Neural cell (in vitro differentiated cells): ENCODE measurements around the gene PDE4D. TPM values are rescaled to one million over a fixed set of nuclear protein-coding genes. Genes with fewer than 3 reads are reported as not detected.

Experiments
- H2AFZ ChIP-seq: fragments of 200-600, 300-800 bp; sonication (generic), shearing (Covaris generic); 2 replicates; pipeline ENCODE4 v1.6.0; 2014; ENCODE audit warnings: low read depth, mild to moderate bottlenecking, antibody characterized with exemption, low read length, moderate library complexity
- H3F3A ChIP-seq: fragments of 200-600 bp; shearing (Covaris generic); 2 replicates; pipeline ENCODE4 v1.6.1; 2016; ENCODE audit warnings: mild to moderate bottlenecking, moderate library complexity, mixed read lengths, antibody characterized with exemption, low read length; ENCODE audit not compliant: insufficient read depth, poor library complexity, severe bottlenecking
- H3K27ac ChIP-seq: fragments of 200-600, 300-800 bp; sonication (generic), shearing (Covaris generic); 2 replicates; pipeline ENCODE4 v1.5.1; 2014; ENCODE audit warnings: mild to moderate bottlenecking, low read length, moderate library complexity
- H3K27me3 ChIP-seq: fragments of 300-800, 200-600 bp; sonication (generic), shearing (Covaris generic); 2 replicates; pipeline ENCODE4 v1.6.0; 2014; ENCODE audit warnings: mild to moderate bottlenecking, low read depth, low read length, moderate library complexity; ENCODE audit not compliant: insufficient read depth
- H3K36me3 ChIP-seq: fragments of 300-800, 200-600 bp; sonication (generic), shearing (Covaris generic); 2 replicates; pipeline ENCODE4 v1.5.1; 2014; ENCODE audit warnings: mild to moderate bottlenecking, antibody characterized with exemption, low read length, moderate library complexity; ENCODE audit not compliant: insufficient read depth
- H3K4me2 ChIP-seq: fragments of 300-800, 200-600 bp; sonication (generic), shearing (Covaris generic); 2 replicates; pipeline ENCODE4 v1.6.0; 2014; ENCODE audit warnings: mild to moderate bottlenecking, low read length
- H3K4me3 ChIP-seq: fragments of 300-800, 200-600 bp; sonication (generic), shearing (Covaris generic); 2 replicates; pipeline ENCODE4 v1.5.1; 2014; ENCODE audit warnings: mild to moderate bottlenecking, low read length, moderate library complexity
- H3K79me2 ChIP-seq: fragments of 200-600 bp; shearing (Covaris generic); replicated peaks from 2 replicates; pipeline ENCODE4 v1.6.0; 2014; ENCODE audit warnings: mild to moderate bottlenecking, low read length, moderate library complexity; ENCODE audit not compliant: insufficient read depth
- H3K9ac ChIP-seq: fragments of 300-800, 200-600 bp; sonication (generic), shearing (Covaris generic); 2 replicates; pipeline ENCODE4 v1.6.1; 2016; ENCODE audit warnings: mild to moderate bottlenecking, low read length, mixed read lengths
- H3K9me2 ChIP-seq: fragments of 200-600 bp; shearing (Covaris generic); 2 replicates; pipeline ENCODE4 v1.6.1; 2016; ENCODE audit warnings: mild to moderate bottlenecking, low read length, mixed read lengths; ENCODE audit not compliant: insufficient read depth
- H3K9me3 ChIP-seq: fragments of 200-600, 300-800 bp; sonication (generic), shearing (Covaris generic); 2 replicates; pipeline ENCODE4 v1.6.1; 2016; ENCODE audit warnings: mild to moderate bottlenecking, mixed run types, low read length, moderate library complexity, mixed read lengths
- H4K20me1 ChIP-seq: fragments of 200-600 bp; shearing (Covaris generic); 2 replicates; pipeline ENCODE4 v1.6.1; 2016; ENCODE audit warnings: mild to moderate bottlenecking, mixed run types; ENCODE audit not compliant: insufficient read depth
- CTCF ChIP-seq: fragments of 450-650 bp; IDR thresholded peaks from 2 replicates; pipeline ENCODE4 v1.5.1; 2014; ENCODE audit warnings: antibody characterized with exemption, mild to moderate bottlenecking, moderate library complexity; ENCODE audit not compliant: poor library complexity, severe bottlenecking
- EP300 ChIP-seq: fragments of 450-650 bp; conservative IDR thresholded peaks from 2 replicates; pipeline ENCODE4 v1.6.1; 2014; ENCODE audit warnings: antibody characterized with exemption, mild to moderate bottlenecking, moderate library complexity; ENCODE audit not compliant: poor library complexity, severe bottlenecking
- EZH2 ChIP-seq: fragments of 200-600, 300-800 bp; shearing (Covaris generic), sonication (generic); IDR thresholded peaks from 2 replicates; pipeline ENCODE4 v1.6.1; 2014; ENCODE audit warnings: antibody characterized with exemption, low read length, borderline replicate concordance, mild to moderate bottlenecking; ENCODE audit not compliant: insufficient read depth, poor library complexity, severe bottlenecking
- MXI1 ChIP-seq: fragments of 450-650 bp; conservative IDR thresholded peaks from 2 replicates; pipeline ENCODE4 v1.6.1; 2014; ENCODE audit warnings: antibody characterized with exemption, mild to moderate bottlenecking; ENCODE audit not compliant: poor library complexity, severe bottlenecking
- POLR2AphosphoS5 ChIP-seq: IDR thresholded peaks from 2 replicates; pipeline ENCODE4 v1.6.1; 2012
- RAD21 ChIP-seq: fragments of 450-650 bp; conservative IDR thresholded peaks from 2 replicates; pipeline ENCODE4 v1.6.1; 2014; ENCODE audit warnings: antibody characterized with exemption, mild to moderate bottlenecking, moderate library complexity
- REST ChIP-seq: IDR thresholded peaks from 2 replicates; pipeline ENCODE4 v1.6.1; 2012; ENCODE audit warnings: borderline replicate concordance
- SMC3 ChIP-seq: fragments of 450-650 bp; conservative IDR thresholded peaks from 2 replicates; pipeline ENCODE4 v1.6.1; 2014; ENCODE audit warnings: antibody characterized with exemption, mild to moderate bottlenecking, moderate library complexity; ENCODE audit not compliant: poor library complexity
- TAF1 ChIP-seq: IDR thresholded peaks from 2 replicates; pipeline ENCODE4 v1.6.1; 2012; ENCODE audit warnings: low read depth
- polyA plus RNA-seq: library from polyadenylated mRNA; depleted of rRNA; stranded (reverse); fragments of >200 nt; gene quantifications from 2 replicates; pipeline ENCODE4 v1.2.3, GENCODE V29; 2014

PDE4D gene
- polyA plus RNA-seq, 1 donor from 2014 or later, result 42.8 TPM

GRCh38 chr5:59560553-59560952, 333.0 kb downstream of the PDE4D start:
- Histone ChIP-seq H3K9me2 (no peaks in the 10 kb centered on the region), H3K9me3 (no peaks in the 10 kb centered on the region), H3K27me3 (no peaks in the 10 kb centered on the region), H4K20me1 (no peaks in the 10 kb centered on the region), H3K79me2 (no peaks in the 10 kb centered on the region), H3K4me3 (no peak overlapping the region), H3K27ac (no peak overlapping the region), H3K36me3 (no peaks in the 10 kb centered on the region), H3K4me2 (no peak overlapping the region), H3F3A (no peaks in the 10 kb centered on the region), H3K9ac (no peak overlapping the region), H2AFZ (no peak overlapping the region)
- TF ChIP-seq TAF1 (no peak), EZH2 (no peak), CTCF (no peak), SMC3 (no peak), MXI1 (no peak), POLR2AphosphoS5 (no peak), REST (no peak), RAD21 (no peak), EP300 (no peak)

GRCh38 chr5:59559847-59560246, 333.7 kb downstream of the PDE4D start:
- H3K4me2 ChIP-seq, result no peak overlapping the region
- no peaks in the 10 kb centered on the region for H3K9me2 ChIP-seq
- H3F3A ChIP-seq, result no peaks in the 10 kb centered on the region
- no peaks in the 10 kb centered on the region for H3K27me3 ChIP-seq
- no peak overlapping the region for H3K9ac ChIP-seq
- no peaks in the 10 kb centered on the region for H3K36me3 ChIP-seq
- no peak overlapping the region for H3K4me3 ChIP-seq
- no peak overlapping the region for H3K27ac ChIP-seq
- no peaks in the 10 kb centered on the region for H4K20me1 ChIP-seq
- H3K9me3 ChIP-seq, result no peaks in the 10 kb centered on the region
- H3K79me2 ChIP-seq, result no peaks in the 10 kb centered on the region
- H2AFZ ChIP-seq, result no peak overlapping the region
- TF ChIP-seq EP300 (no peak), TAF1 (no peak), POLR2AphosphoS5 (no peak), CTCF (no peak), RAD21 (no peak), EZH2 (no peak), MXI1 (no peak), REST (no peak), SMC3 (no peak)
